ENCODE results near the gene WDCP. TPM values are rescaled to one million over a fixed set of nuclear protein-coding genes. Genes with fewer than 3 reads are reported as not detected.

The WDCP gene
- total RNA-seq, 1 donor from 2014 or later, result 43.9 TPM

- Mint-ChIP-seq H3K27ac (ENCODE audit: unreplicated experiment) (no peak overlapping the region), H3K27me3 (ENCODE audit: low read depth) (peaks cover 25% of the 10 kb centered on the region)
Measured at GRCh38 chr2:24009367-24009679, 37.9 kb downstream of the WDCP start.

GRCh38 chr2:24008672-24009366, 38.4 kb downstream of the WDCP start:
- H3K9me3 Mint-ChIP-seq, result no peaks in the 10 kb centered on the region
- no peak for DNase-seq (ENCODE audit: low read depth, low spot score)
- peak overlapping the region; percentile 81 for H3K4me3 Mint-ChIP-seq
- H3K36me3 Mint-ChIP-seq (ENCODE audit: low read depth), result no peaks in the 10 kb centered on the region
- H3K27ac Mint-ChIP-seq (ENCODE audit: unreplicated experiment), result no peak overlapping the region
- no peak for TF ChIP-seq CTCF (conservative IDR thresholded peaks at IDR 0.05)
- H3K27me3 Mint-ChIP-seq (ENCODE audit: low read depth), result peaks cover 25% of the 10 kb centered on the region
- peaks cover 7% of the 10 kb centered on the region for H3K4me1 Mint-ChIP-seq

More at GRCh38 chr2:24009367-24009679, 37.9 kb downstream of the WDCP start:
- no peak for TF ChIP-seq CTCF (conservative IDR thresholded peaks at IDR 0.05)
- Mint-ChIP-seq H3K4me1 (peaks cover 7% of the 10 kb centered on the region), H3K9me3 (no peaks in the 10 kb centered on the region), H3K4me3 (peak overlapping the region; percentile 81), H3K36me3 (ENCODE audit: low read depth) (no peaks in the 10 kb centered on the region)
- DNase-seq (ENCODE audit: low read depth, low spot score), result no peak

GRCh38 chr2:24007693-24008092, 39.5 kb downstream of the WDCP start:
- Mint-ChIP-seq H3K27me3 (ENCODE audit: low read depth) (peaks cover 25% of the 10 kb centered on the region), H3K27ac (ENCODE audit: unreplicated experiment) (no peak overlapping the region), H3K4me3 (no peak overlapping the region), H3K4me1 (peaks cover 7% of the 10 kb centered on the region), H3K36me3 (ENCODE audit: low read depth) (no peaks in the 10 kb centered on the region), H3K9me3 (no peaks in the 10 kb centered on the region)
- TF ChIP-seq CTCF (conservative IDR thresholded peaks at IDR 0.05), result no peak
- no peak for DNase-seq (ENCODE audit: low read depth, low spot score)

- no peak for DNase-seq (ENCODE audit: low read depth, low spot score)
- H3K27ac Mint-ChIP-seq (ENCODE audit: unreplicated experiment), result no peak overlapping the region
- H3K27me3 Mint-ChIP-seq (ENCODE audit: low read depth), result no peaks in the 10 kb centered on the region
- no peak for TF ChIP-seq CTCF (conservative IDR thresholded peaks at IDR 0.05)
- peaks cover 3% of the 10 kb centered on the region for H3K36me3 Mint-ChIP-seq (ENCODE audit: low read depth)
- H3K4me1 Mint-ChIP-seq, result peaks cover 17% of the 10 kb centered on the region
- no peak overlapping the region for H3K4me3 Mint-ChIP-seq
- no peaks in the 10 kb centered on the region for H3K9me3 Mint-ChIP-seq
Measured at GRCh38 chr2:23994567-23994966, 52.6 kb downstream of the WDCP start.

GRCh38 chr2:23993736-23994269, 53.4 kb downstream of the WDCP start:
- TF ChIP-seq CTCF (conservative IDR thresholded peaks at IDR 0.05), result no peak
- Mint-ChIP-seq H3K4me1 (peaks cover 17% of the 10 kb centered on the region), H3K27ac (ENCODE audit: unreplicated experiment) (peak overlapping the region; percentile 28), H3K36me3 (ENCODE audit: low read depth) (peaks cover 2% of the 10 kb centered on the region), H3K4me3 (no peak overlapping the region), H3K9me3 (no peaks in the 10 kb centered on the region), H3K27me3 (ENCODE audit: low read depth) (no peaks in the 10 kb centered on the region)
- no peak for DNase-seq (ENCODE audit: low read depth, low spot score)
